Astrocyte (in vitro differentiated cells and primary cell): ENCODE data around the gene ATXN1. TPM values are rescaled to one million over a fixed set of nuclear protein-coding genes. Genes with fewer than 3 reads are reported as not detected.
A peak's percentile ranks its signal among the peaks of the same experiment; 100 is the strongest.

Source experiments
- DNase-seq: peaks from one replicate; pipeline ENCODE4 v3.0.0-alpha.2; 2010; ENCODE audit warnings: low read depth
- FAIRE-seq: peaks from 2 replicates; lab custom pipeline; 2011; peaks lifted over from hg19 to GRCh38; lab: Jason Lieb, UNC
- H2AFZ ChIP-seq: 2 replicates; pipeline ENCODE4 v1.6.0; 2012; ENCODE audit warnings: low read depth, low read length, inconsistent platforms
- H3K27ac ChIP-seq: 2 replicates; pipeline ENCODE4 v1.5.1; 2011; ENCODE audit warnings: low read depth, low read length, inconsistent platforms
- H3K27me3 ChIP-seq: 2 replicates; pipeline ENCODE4 v1.6.0; 2011; ENCODE audit warnings: low read length, inconsistent platforms; ENCODE audit not compliant: insufficient read depth
- H3K36me3 ChIP-seq: 2 replicates; pipeline ENCODE4 v1.5.1; 2011; ENCODE audit warnings: low read length, inconsistent platforms; ENCODE audit not compliant: insufficient read depth
- H3K4me1 ChIP-seq: 2 replicates; pipeline ENCODE4 v1.5.1; 2011; ENCODE audit warnings: low read length, inconsistent platforms; ENCODE audit not compliant: insufficient read depth
- H3K4me2 ChIP-seq: 2 replicates; pipeline ENCODE4 v1.6.0; 2012; ENCODE audit warnings: low read length, inconsistent platforms
- H3K4me3 ChIP-seq: 2 replicates; pipeline ENCODE4 v1.5.1; 2011; ENCODE audit warnings: low read depth, mild to moderate bottlenecking, low read length, inconsistent platforms; ENCODE audit not compliant: insufficient read depth
- H3K79me2 ChIP-seq: 2 replicates; pipeline ENCODE4 v1.6.0; 2012; ENCODE audit warnings: mild to moderate bottlenecking, low read length, inconsistent platforms; ENCODE audit not compliant: insufficient read depth
- H3K9ac ChIP-seq: 2 replicates; pipeline ENCODE4 v1.6.0; 2012; ENCODE audit warnings: mild to moderate bottlenecking, low read length, inconsistent platforms
- H3K9me3 ChIP-seq: 2 replicates; pipeline ENCODE4 v1.5.1; 2012; ENCODE audit warnings: low read depth, mild to moderate bottlenecking, low read length, inconsistent platforms; ENCODE audit not compliant: insufficient read depth
- H4K20me1 ChIP-seq: 2 replicates; pipeline ENCODE4 v1.6.0; 2012; ENCODE audit warnings: low read length, inconsistent platforms; ENCODE audit not compliant: insufficient read depth
- H3K27ac Mint-ChIP-seq: one replicate; pipeline ENCODE4 v1.8.0; 2021; ENCODE audit warnings: mild to moderate bottlenecking, mixed read lengths; ENCODE audit not compliant: unreplicated experiment
- H3K27me3 Mint-ChIP-seq: one replicate; pipeline ENCODE4 v1.8.0; 2021; ENCODE audit warnings: low read depth, mixed read lengths; ENCODE audit not compliant: unreplicated experiment
- H3K36me3 Mint-ChIP-seq: one replicate; pipeline ENCODE4 v1.8.0; 2021; ENCODE audit warnings: low read depth, mixed read lengths; ENCODE audit not compliant: unreplicated experiment
- H3K4me1 Mint-ChIP-seq: one replicate; pipeline ENCODE4 v1.8.0; 2021; ENCODE audit warnings: low read depth, mixed read lengths; ENCODE audit not compliant: unreplicated experiment
- H3K4me3 Mint-ChIP-seq: one replicate; pipeline ENCODE4 v1.8.0; 2021; ENCODE audit warnings: mild to moderate bottlenecking, moderate library complexity, mixed read lengths; ENCODE audit not compliant: unreplicated experiment
- H3K9me3 Mint-ChIP-seq: one replicate; pipeline ENCODE4 v1.8.0; 2021; ENCODE audit warnings: mild to moderate bottlenecking, mixed read lengths; ENCODE audit not compliant: unreplicated experiment
- EZH2 ChIP-seq: IDR thresholded peaks from 2 replicates; pipeline ENCODE4 v1.6.1; 2012; ENCODE audit warnings: mild to moderate bottlenecking, low read length, inconsistent platforms; ENCODE audit not compliant: insufficient read depth
- total RNA-seq: library from RNA; stranded (reverse); gene quantifications from 2 replicates; pipeline ENCODE4 v1.2.1, GENCODE V29; 2021
- TF ChIP-seq, protein P1 (sequence below): IDR thresholded peaks from 2 replicates; pipeline ENCODE4 v1.5.1; 2011; ENCODE audit warnings: low read depth, mild to moderate bottlenecking, inconsistent platforms, low read length, moderate library complexity; ENCODE audit not compliant: insufficient read depth

Gene ATXN1
- total RNA-seq, 1 donor from 2014 or later: 70.9 TPM

DNA sequence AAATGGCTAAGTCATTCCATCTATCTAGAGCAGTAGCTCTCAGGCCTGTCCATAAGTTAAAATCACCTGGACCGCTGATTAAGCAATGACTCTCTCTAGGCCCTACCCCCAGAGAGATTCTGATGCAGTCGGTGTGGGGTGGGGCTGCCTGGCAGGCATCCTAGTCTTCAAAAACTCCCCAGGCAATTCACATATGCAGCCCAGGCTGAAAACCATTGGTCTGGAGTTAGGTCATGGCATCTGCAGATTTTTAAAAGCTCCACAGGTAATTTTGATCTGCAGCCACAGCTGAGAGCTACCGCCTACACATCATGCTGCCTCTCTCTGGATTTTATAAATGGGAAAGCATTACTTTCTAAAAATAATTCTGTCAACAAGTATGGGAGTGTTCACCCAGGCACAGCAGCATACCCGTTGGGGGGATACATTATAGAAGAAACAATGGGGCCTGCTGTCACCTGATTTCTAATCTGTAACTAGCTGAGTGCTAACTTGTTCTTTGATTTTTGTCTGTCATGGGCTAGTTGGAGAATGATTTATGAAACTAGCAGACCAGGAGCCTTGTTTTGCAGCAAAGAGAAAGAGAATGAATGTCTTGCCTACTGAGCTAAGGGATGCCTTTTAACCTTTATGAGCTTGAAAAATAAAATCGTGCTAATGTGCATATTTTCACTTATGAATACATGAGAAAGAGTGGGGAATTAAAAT is 44.1 kb upstream of the ATXN1 start:
- no peak for TF ChIP-seq EZH2
- TF ChIP-seq, protein P1, sequence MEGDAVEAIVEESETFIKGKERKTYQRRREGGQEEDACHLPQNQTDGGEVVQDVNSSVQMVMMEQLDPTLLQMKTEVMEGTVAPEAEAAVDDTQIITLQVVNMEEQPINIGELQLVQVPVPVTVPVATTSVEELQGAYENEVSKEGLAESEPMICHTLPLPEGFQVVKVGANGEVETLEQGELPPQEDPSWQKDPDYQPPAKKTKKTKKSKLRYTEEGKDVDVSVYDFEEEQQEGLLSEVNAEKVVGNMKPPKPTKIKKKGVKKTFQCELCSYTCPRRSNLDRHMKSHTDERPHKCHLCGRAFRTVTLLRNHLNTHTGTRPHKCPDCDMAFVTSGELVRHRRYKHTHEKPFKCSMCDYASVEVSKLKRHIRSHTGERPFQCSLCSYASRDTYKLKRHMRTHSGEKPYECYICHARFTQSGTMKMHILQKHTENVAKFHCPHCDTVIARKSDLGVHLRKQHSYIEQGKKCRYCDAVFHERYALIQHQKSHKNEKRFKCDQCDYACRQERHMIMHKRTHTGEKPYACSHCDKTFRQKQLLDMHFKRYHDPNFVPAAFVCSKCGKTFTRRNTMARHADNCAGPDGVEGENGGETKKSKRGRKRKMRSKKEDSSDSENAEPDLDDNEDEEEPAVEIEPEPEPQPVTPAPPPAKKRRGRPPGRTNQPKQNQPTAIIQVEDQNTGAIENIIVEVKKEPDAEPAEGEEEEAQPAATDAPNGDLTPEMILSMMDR: no peak
- Histone ChIP-seq H3K27me3 (no peaks in the 10 kb centered on the region), H3K4me1 (peaks cover 13% of the 10 kb centered on the region), H3K9me3 (no peaks in the 10 kb centered on the region), H3K4me2 (no peak overlapping the region), H4K20me1 (no peaks in the 10 kb centered on the region), H3K9ac (no peak overlapping the region), H3K36me3 (no peaks in the 10 kb centered on the region), H2AFZ (no peak overlapping the region), H3K4me3 (no peak overlapping the region), H3K27ac (no peak overlapping the region), H3K79me2 (no peaks in the 10 kb centered on the region)
- Mint-ChIP-seq H3K4me1 (peaks cover 17% of the 10 kb centered on the region), H3K27me3 (peaks cover 4% of the 10 kb centered on the region), H3K9me3 (peaks cover 6% of the 10 kb centered on the region), H3K27ac (no peak overlapping the region), H3K36me3 (no peaks in the 10 kb centered on the region), H3K4me3 (no peak overlapping the region)
- FAIRE-seq (no peak), DNase-seq (peak; percentile 5)

DNA sequence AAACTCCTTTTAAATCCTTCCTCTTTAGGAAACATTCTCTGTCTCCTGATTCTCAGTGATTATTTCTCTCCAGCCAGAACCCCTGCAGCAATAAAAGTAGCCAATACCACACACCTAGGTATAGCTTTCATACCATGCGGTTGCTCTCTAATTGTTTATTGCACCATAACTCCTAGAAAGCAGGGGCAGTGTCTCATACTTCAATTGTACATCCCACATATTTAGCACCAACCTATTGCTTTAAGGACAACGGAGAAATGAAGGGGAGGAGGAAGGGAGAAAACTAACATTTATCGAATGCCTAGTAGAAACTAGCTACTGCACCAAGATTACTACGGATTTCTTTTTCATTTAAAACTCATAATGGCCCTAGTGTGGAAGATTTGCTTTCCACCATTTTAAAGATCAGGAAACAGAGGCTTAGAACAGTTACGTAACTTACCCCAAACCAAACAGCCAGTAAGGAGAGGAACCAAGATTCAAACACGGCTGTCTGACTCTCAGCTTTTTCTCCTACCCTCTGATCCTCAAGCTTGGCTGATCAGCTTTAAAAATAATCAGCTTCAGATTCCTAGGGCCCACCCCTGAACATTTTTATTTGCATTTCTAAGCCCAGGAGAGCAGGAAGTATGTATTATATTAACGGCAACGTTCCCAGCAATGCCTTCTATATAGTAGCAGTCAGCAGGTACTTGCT is 43.4 kb upstream of the ATXN1 start:
- no peaks in the 10 kb centered on the region for H3K27me3 ChIP-seq
- no peak for FAIRE-seq
- no peaks in the 10 kb centered on the region for H3K36me3 Mint-ChIP-seq
- no peak overlapping the region for H3K9ac ChIP-seq
- H3K4me1 Mint-ChIP-seq: peaks cover 20% of the 10 kb centered on the region
- no peak overlapping the region for H3K27ac ChIP-seq
- no peak for DNase-seq
- H3K27me3 Mint-ChIP-seq: peaks cover 4% of the 10 kb centered on the region
- TF ChIP-seq, protein P1: no peak
- TF ChIP-seq EZH2: no peak
- no peaks in the 10 kb centered on the region for H4K20me1 ChIP-seq
- no peak overlapping the region for H2AFZ ChIP-seq
- H3K36me3 ChIP-seq: no peaks in the 10 kb centered on the region
- H3K79me2 ChIP-seq: no peaks in the 10 kb centered on the region
- H3K9me3 Mint-ChIP-seq: peaks cover 4% of the 10 kb centered on the region
- no peaks in the 10 kb centered on the region for H3K9me3 ChIP-seq
- H3K4me1 ChIP-seq: peaks cover 14% of the 10 kb centered on the region
- H3K27ac Mint-ChIP-seq: no peak overlapping the region
- H3K4me2 ChIP-seq: no peak overlapping the region
- no peak overlapping the region for H3K4me3 Mint-ChIP-seq
- H3K4me3 ChIP-seq: no peak overlapping the region
